ENCODE results near the gene ODR4. TPM values are rescaled to one million over a fixed set of nuclear protein-coding genes. Genes with fewer than 3 reads are reported as not detected.

ODR4 gene
- total RNA-seq, 1 experiment from 2014 or later: 14.5 TPM

DNA sequence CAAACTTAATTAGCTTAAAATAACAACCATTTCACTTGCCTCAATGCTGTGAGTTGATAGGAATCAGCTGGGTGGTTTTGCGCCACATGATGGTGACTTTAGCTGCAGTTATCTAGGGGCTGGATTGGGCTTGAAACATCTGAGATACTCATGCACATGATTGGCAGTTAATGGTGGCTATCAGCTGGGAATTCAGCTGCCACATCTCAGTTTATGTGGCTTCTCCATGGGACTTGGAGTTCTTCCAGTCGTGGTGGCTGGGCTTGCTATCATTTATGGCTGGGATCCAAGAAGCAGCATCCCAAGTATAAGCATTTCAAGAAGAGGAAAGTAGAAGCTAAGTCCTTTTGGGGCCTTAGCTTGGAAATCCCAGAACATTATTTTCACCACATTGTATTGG is 48.9 kb downstream of the ODR4 start (continued):
- TF ChIP-seq, protein P1, sequence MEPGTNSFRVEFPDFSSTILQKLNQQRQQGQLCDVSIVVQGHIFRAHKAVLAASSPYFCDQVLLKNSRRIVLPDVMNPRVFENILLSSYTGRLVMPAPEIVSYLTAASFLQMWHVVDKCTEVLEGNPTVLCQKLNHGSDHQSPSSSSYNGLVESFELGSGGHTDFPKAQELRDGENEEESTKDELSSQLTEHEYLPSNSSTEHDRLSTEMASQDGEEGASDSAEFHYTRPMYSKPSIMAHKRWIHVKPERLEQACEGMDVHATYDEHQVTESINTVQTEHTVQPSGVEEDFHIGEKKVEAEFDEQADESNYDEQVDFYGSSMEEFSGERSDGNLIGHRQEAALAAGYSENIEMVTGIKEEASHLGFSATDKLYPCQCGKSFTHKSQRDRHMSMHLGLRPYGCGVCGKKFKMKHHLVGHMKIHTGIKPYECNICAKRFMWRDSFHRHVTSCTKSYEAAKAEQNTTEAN (CRISPR knock-in tag; IDR thresholded peaks at IDR 0.05): no peak
- TF ChIP-seq FOXP1 (CRISPR knock-in tag; IDR thresholded peaks at IDR 0.05; ENCODE audit: borderline replicate concordance) (no peak), OVOL2 (CRISPR knock-in tag; IDR thresholded peaks at IDR 0.05; ENCODE audit: borderline replicate concordance) (no peak), JAZF1 (CRISPR knock-in tag; IDR thresholded peaks at IDR 0.05) (no peak), RORB (CRISPR knock-in tag; IDR thresholded peaks at IDR 0.05) (no peak), ZNF416 (CRISPR knock-in tag; IDR thresholded peaks at IDR 0.05) (no peak), ZNF671 (CRISPR knock-in tag; IDR thresholded peaks at IDR 0.05) (no peak)
- TF ChIP-seq, protein P2, sequence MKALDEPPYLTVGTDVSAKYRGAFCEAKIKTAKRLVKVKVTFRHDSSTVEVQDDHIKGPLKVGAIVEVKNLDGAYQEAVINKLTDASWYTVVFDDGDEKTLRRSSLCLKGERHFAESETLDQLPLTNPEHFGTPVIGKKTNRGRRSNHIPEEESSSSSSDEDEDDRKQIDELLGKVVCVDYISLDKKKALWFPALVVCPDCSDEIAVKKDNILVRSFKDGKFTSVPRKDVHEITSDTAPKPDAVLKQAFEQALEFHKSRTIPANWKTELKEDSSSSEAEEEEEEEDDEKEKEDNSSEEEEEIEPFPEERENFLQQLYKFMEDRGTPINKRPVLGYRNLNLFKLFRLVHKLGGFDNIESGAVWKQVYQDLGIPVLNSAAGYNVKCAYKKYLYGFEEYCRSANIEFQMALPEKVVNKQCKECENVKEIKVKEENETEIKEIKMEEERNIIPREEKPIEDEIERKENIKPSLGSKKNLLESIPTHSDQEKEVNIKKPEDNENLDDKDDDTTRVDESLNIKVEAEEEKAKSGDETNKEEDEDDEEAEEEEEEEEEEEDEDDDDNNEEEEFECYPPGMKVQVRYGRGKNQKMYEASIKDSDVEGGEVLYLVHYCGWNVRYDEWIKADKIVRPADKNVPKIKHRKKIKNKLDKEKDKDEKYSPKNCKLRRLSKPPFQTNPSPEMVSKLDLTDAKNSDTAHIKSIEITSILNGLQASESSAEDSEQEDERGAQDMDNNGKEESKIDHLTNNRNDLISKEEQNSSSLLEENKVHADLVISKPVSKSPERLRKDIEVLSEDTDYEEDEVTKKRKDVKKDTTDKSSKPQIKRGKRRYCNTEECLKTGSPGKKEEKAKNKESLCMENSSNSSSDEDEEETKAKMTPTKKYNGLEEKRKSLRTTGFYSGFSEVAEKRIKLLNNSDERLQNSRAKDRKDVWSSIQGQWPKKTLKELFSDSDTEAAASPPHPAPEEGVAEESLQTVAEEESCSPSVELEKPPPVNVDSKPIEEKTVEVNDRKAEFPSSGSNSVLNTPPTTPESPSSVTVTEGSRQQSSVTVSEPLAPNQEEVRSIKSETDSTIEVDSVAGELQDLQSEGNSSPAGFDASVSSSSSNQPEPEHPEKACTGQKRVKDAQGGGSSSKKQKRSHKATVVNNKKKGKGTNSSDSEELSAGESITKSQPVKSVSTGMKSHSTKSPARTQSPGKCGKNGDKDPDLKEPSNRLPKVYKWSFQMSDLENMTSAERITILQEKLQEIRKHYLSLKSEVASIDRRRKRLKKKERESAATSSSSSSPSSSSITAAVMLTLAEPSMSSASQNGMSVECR (CRISPR knock-in tag; IDR thresholded peaks at IDR 0.05; ENCODE audit: borderline replicate concordance): no peak
- TF ChIP-seq, protein P3, sequence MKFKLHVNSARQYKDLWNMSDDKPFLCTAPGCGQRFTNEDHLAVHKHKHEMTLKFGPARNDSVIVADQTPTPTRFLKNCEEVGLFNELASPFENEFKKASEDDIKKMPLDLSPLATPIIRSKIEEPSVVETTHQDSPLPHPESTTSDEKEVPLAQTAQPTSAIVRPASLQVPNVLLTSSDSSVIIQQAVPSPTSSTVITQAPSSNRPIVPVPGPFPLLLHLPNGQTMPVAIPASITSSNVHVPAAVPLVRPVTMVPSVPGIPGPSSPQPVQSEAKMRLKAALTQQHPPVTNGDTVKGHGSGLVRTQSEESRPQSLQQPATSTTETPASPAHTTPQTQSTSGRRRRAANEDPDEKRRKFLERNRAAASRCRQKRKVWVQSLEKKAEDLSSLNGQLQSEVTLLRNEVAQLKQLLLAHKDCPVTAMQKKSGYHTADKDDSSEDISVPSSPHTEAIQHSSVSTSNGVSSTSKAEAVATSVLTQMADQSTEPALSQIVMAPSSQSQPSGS (CRISPR knock-in tag; IDR thresholded peaks at IDR 0.05; ENCODE audit: borderline replicate concordance, low read depth): no peak

DNA sequence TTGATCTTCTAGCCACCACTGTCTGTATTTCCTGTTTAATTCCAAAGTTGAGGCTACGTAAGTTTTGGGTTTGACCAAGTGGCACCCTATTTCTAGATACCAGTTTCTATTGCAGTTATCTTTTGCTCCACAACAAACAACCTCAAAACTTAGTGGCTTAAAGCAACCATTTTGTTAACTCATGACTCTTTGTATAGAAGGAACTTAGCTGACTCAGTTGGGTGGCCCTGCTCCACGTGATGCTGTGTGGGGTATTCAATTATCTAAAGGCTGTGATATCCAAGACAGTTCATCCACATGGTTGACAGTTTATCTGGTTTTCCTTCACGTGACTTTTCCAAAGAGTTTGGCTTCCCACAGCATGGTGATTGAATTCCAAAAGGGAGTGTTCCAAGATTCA is 50.5 kb downstream of the ODR4 start:
- H3K36me3 Mint-ChIP-seq: no peaks in the 10 kb centered on the region
- H3K4me1 Mint-ChIP-seq: no peaks in the 10 kb centered on the region
- no peaks in the 10 kb centered on the region for H3K27me3 Mint-ChIP-seq (ENCODE audit: low read depth)
- ChIA-PET CTCF (no interaction called here), POLR2A (no interaction called here)
- no peaks in the 10 kb centered on the region for H3K9me3 Mint-ChIP-seq
- TF ChIP-seq TEAD4 (CRISPR knock-in tag; IDR thresholded peaks at IDR 0.05): no peak
- TF ChIP-seq, protein P4, sequence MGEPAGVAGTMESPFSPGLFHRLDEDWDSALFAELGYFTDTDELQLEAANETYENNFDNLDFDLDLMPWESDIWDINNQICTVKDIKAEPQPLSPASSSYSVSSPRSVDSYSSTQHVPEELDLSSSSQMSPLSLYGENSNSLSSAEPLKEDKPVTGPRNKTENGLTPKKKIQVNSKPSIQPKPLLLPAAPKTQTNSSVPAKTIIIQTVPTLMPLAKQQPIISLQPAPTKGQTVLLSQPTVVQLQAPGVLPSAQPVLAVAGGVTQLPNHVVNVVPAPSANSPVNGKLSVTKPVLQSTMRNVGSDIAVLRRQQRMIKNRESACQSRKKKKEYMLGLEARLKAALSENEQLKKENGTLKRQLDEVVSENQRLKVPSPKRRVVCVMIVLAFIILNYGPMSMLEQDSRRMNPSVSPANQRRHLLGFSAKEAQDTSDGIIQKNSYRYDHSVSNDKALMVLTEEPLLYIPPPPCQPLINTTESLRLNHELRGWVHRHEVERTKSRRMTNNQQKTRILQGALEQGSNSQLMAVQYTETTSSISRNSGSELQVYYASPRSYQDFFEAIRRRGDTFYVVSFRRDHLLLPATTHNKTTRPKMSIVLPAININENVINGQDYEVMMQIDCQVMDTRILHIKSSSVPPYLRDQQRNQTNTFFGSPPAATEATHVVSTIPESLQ (CRISPR knock-in tag; IDR thresholded peaks at IDR 0.05): no peak
- TF ChIP-seq, protein P5, sequence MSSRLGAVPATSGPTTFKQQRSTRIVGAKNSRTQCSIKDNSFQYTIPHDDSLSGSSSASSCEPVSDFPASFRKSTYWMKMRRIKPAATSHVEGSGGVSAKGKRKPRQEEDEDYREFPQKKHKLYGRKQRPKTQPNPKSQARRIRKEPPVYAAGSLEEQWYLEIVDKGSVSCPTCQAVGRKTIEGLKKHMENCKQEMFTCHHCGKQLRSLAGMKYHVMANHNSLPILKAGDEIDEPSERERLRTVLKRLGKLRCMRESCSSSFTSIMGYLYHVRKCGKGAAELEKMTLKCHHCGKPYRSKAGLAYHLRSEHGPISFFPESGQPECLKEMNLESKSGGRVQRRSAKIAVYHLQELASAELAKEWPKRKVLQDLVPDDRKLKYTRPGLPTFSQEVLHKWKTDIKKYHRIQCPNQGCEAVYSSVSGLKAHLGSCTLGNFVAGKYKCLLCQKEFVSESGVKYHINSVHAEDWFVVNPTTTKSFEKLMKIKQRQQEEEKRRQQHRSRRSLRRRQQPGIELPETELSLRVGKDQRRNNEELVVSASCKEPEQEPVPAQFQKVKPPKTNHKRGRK (CRISPR knock-in tag; IDR thresholded peaks at IDR 0.05; ENCODE audit: borderline replicate concordance): no peak
- TF ChIP-seq GTF2I (CRISPR knock-in tag; conservative IDR thresholded peaks at IDR 0.05): no peak
- no peak for TF ChIP-seq JUN (CRISPR knock-in tag; IDR thresholded peaks at IDR 0.05)
- no peak for TF ChIP-seq FOXP1 (CRISPR knock-in tag; IDR thresholded peaks at IDR 0.05; ENCODE audit: borderline replicate concordance)
- TF ChIP-seq, protein P6, sequence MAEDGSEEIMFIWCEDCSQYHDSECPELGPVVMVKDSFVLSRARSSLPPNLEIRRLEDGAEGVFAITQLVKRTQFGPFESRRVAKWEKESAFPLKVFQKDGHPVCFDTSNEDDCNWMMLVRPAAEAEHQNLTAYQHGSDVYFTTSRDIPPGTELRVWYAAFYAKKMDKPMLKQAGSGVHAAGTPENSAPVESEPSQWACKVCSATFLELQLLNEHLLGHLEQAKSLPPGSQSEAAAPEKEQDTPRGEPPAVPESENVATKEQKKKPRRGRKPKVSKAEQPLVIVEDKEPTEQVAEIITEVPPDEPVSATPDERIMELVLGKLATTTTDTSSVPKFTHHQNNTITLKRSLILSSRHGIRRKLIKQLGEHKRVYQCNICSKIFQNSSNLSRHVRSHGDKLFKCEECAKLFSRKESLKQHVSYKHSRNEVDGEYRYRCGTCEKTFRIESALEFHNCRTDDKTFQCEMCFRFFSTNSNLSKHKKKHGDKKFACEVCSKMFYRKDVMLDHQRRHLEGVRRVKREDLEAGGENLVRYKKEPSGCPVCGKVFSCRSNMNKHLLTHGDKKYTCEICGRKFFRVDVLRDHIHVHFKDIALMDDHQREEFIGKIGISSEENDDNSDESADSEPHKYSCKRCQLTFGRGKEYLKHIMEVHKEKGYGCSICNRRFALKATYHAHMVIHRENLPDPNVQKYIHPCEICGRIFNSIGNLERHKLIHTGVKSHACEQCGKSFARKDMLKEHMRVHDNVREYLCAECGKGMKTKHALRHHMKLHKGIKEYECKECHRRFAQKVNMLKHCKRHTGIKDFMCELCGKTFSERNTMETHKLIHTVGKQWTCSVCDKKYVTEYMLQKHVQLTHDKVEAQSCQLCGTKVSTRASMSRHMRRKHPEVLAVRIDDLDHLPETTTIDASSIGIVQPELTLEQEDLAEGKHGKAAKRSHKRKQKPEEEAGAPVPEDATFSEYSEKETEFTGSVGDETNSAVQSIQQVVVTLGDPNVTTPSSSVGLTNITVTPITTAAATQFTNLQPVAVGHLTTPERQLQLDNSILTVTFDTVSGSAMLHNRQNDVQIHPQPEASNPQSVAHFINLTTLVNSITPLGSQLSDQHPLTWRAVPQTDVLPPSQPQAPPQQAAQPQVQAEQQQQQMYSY (CRISPR knock-in tag; IDR thresholded peaks at IDR 0.05): no peak
- no peak for TF ChIP-seq ZNF317 (CRISPR knock-in tag; IDR thresholded peaks at IDR 0.05; ENCODE audit: borderline replicate concordance, low read depth)
- TF ChIP-seq NFE2L1 (CRISPR knock-in tag; IDR thresholded peaks at IDR 0.05): no peak
- no peak for TF ChIP-seq ZNF416 (CRISPR knock-in tag; IDR thresholded peaks at IDR 0.05)
- TF ChIP-seq, protein P7, sequence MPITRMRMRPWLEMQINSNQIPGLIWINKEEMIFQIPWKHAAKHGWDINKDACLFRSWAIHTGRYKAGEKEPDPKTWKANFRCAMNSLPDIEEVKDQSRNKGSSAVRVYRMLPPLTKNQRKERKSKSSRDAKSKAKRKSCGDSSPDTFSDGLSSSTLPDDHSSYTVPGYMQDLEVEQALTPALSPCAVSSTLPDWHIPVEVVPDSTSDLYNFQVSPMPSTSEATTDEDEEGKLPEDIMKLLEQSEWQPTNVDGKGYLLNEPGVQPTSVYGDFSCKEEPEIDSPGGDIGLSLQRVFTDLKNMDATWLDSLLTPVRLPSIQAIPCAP (CRISPR knock-in tag; IDR thresholded peaks at IDR 0.05): no peak
- no peak for TF ChIP-seq CBFB (CRISPR knock-in tag; IDR thresholded peaks at IDR 0.05; ENCODE audit: low read depth)
- ATAC-seq: no peak
- no peak overlapping the region for H3K27ac Mint-ChIP-seq
- no peak overlapping the region for H3K4me3 Mint-ChIP-seq
- no peak for DNase-seq (ENCODE audit: low spot score)
